ENCODE results near the gene KLHL6.
A peak's percentile ranks its signal among the peaks of the same experiment; 100 is the strongest.
"Not testable (repeated sequence)": the region's sequence is repeated elsewhere in the genome, so short reads cannot be mapped to it uniquely, and the experiment has no call there.

KLHL6 gene

DNA sequence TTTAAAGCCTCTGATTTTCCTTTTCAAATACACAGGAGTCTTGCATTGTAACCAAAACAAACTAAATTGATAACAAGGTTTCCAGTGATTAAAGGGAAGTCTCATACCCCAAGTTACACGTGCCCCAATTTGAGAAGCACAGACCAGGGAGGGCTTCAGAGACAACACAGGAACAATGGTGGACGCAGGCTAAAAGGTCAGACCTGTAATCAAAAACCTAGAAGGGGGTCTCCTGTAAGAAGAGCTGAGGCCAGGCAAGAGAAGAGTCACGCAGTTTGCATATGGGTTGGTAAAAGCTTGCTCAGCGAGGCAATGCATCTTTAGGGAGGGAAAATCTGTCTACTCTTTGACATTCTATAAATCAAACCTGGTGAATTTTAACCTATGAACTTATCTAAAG, 68.5 kb downstream of the KLHL6 start:
- DNase-seq (ENCODE audit: low read depth, low spot score): no peak

GRCh38 chr3:183486472-183486871, 69.0 kb downstream of the KLHL6 start:
- no peak for DNase-seq (ENCODE audit: low read depth, low spot score)

- no peak for DNase-seq (ENCODE audit: low read depth, low spot score)
Observed at GRCh38 chr3:183485585-183485984, 69.9 kb downstream of the KLHL6 start.

DNA sequence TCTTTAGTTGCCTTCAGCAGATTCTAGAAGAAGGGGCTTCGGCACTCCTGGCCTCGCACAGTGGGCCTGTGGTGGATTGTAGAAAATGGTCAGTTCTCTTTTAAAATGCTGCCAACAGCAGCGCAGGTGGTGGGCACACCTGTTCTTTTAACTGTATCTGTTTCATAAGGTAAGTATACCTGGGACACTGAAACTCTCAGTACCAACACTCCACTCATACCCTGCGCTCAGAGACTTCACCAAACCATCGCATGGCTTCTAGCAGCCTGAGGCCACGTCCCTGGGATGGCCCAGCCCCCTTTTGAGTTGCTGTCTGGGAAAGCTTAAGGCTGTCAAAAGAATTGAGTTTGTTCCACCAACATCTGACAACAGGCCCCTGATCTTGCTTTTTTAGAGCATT, 70.4 kb downstream of the KLHL6 start:
- DNase-seq (ENCODE audit: low read depth, low spot score): no peak

DNA sequence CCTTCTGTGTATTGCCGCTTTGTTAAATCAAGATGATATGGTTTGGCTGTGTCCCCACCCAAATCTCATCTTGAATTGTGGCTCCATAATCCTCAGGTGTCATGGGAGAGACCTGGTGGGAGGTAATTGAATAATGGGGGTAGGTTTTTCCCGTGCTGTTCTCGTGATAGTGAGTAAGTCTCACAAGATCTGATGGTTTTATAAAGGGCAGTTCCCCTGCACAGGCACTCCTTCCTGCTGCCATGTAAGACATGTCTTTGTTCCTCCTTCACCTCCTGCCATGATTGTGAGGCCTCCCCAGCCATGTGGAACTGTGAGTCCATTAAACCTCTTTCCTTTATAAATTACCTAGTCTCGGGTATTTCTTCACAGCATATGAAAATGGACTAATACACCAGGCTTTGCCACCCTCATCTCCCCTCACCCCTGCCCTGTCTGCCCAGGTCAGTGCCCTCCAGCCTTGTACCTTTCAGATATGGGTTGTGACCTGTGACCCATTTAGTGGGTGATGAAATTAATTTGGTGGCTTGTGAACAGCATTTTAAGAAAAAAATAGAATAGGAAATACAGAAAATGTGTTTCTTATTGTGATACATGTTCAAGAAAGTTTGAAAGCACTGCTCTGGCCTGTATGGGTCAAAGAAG, 71.0 kb downstream of the KLHL6 start:
- no peak for DNase-seq (ENCODE audit: low read depth, low spot score)

DNA sequence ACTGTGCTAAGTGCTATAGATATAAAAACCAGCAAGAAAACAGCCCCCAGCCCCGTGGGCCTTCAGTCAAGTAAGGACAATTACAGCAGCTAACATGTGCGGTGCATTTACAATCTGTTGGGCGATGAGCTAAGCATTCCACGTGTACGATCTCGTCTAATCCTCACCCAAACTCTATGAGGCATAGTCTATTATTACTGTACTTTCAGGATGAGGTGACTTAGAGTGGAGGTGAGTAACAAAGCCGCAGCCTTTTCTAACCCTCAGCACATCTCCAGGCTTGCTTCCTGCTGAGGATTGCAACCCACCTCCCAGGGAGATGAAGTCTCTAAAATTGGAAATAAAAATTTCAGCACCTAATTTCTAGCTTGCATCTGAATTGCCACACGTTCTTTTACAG, 73.9 kb downstream of the KLHL6 start:
- no peak for DNase-seq (ENCODE audit: low read depth, low spot score)

GRCh38 chr3:183478501-183478900, 77.0 kb downstream of the KLHL6 start:
- no peak for DNase-seq (ENCODE audit: low read depth, low spot score)

DNA sequence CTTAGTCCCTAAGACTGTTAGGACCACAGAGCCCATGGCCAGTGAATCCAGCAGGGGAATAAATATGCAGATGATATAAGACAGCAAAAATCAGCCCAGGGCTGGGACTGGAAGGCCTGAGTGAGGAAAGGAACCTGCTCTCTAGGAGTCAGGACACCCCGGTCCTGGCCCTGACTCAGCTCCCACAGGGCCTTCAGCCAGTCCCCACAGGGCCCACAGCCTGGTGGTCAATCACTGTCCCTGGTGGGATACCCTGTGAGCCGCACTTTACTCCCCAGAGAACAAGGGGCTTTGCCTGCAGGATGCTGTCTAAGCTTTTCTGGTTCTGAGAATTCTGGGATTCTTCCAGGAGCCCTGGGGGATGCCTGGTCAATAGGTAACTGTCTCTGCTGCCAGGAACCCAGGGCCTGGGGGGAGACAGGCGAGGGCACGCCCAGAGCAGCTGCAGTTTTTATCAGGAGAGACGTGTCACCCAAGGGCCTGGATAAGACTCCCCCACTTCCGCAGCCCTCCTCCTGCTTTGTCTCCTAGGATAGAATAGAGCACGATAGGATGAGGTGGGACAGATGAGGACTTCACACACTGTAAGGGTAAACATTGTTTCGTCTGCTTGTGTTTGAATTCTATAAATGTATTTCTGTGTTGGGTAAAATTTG, 77.6 kb downstream of the KLHL6 start:
- no peak for DNase-seq (ENCODE audit: low read depth, low spot score)

DNA sequence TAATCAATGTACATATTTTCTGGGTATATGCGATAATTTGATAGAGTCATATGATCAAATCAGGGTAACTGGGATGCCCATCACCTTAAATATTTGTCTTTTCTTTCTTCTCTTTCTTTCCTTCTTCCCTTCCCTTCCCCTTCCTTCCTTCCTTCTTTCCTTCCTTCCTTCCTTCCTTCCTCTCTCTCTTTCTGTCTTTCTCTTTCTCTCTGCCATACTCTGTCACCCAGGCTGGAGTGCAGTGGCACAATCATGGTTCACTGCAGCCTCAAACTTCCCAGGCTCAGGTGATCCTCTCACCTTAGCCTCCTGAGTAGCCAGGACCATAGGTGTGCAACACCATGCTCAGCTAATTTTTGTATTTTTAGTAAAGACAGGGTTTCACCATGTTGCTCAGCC, 79.7 kb downstream of the KLHL6 start:
- not testable (repeated sequence) for DNase-seq (ENCODE audit: low read depth, low spot score)

GRCh38 chr3:183475016-183475763, 80.3 kb downstream of the KLHL6 start:
- no peak for DNase-seq (ENCODE audit: low read depth, low spot score)

- no peak for DNase-seq (ENCODE audit: low read depth, low spot score)
Observed at GRCh38 chr3:183473969-183474368, 81.5 kb downstream of the KLHL6 start.

GRCh38 chr3:183472155-183472554, 83.4 kb downstream of the KLHL6 start:
- DNase-seq (ENCODE audit: low read depth, low spot score): no peak

GRCh38 chr3:183468424-183468823, 87.1 kb downstream of the KLHL6 start:
- DNase-seq (ENCODE audit: low read depth, low spot score): no peak

DNA sequence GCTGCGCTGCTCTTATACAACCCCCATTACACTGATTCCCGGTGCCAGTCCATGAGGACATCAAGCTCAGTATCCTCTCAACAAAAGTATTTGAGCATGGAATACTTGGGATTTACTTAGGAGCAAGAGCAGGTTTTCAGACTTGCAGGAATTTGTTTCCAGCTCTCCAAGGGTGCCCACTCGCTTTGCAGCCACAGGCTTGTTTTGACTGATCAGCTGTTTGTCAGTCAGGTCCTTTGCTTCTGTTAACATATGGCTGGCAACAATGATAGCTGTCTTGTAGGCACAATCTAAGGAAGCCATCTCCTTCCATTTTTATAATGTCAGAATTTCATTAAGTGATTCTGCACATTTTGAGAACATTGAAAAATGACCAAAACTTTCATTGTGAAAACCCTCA, 88.9 kb downstream of the KLHL6 start:
- DNase-seq (ENCODE audit: low read depth, low spot score): no peak

GRCh38 chr3:183465710-183466109, 89.8 kb downstream of the KLHL6 start:
- DNase-seq (ENCODE audit: low read depth, low spot score): not testable (repeated sequence)

DNA sequence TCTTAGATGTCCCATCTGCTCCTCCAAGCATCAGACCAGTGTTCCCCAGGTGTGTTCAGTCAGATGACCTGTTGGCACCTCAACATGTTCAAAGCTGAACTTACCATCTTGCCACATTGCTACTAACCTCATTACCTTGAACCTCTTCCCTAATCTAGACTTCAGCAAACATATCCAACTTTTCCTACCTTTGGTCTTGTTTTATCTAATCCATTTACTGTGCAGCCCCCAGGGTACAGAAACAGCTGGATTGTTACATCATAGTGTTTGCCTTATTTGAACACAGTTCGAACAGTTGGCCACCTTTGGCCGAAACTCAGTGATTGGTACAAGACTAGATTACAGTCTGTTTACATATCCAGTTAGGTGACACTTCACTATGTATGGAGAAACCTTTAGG, 91.0 kb downstream of the KLHL6 start:
- no peak for DNase-seq (ENCODE audit: low read depth, low spot score)

GRCh38 chr3:183460081-183461055, 95.1 kb downstream of the KLHL6 start:
- peak; percentile 37 for DNase-seq (ENCODE audit: low read depth, low spot score)

- no peak for DNase-seq (ENCODE audit: low read depth, low spot score)
Observed at GRCh38 chr3:183455089-183455488, 100.4 kb downstream of the KLHL6 start.

DNA sequence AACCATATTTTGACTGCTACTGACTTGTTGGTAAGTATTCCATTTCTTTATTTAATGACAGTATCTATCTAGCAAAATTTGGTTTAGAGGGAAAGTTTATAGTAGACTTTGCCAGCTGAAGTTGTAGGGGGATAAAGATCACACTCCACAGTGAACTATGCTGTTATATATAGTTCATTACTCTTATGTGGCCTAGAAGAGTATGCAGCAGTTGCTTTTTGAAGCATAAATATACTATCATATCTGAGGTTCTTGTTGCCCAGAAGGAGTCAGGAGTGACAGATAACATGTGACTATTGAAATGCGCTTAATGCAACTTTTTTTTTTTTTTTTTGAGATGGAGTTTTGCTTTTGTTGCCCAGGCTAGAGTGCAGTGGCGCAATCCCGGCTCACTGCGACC, 101.4 kb downstream of the KLHL6 start:
- DNase-seq (ENCODE audit: low read depth, low spot score): no peak

DNA sequence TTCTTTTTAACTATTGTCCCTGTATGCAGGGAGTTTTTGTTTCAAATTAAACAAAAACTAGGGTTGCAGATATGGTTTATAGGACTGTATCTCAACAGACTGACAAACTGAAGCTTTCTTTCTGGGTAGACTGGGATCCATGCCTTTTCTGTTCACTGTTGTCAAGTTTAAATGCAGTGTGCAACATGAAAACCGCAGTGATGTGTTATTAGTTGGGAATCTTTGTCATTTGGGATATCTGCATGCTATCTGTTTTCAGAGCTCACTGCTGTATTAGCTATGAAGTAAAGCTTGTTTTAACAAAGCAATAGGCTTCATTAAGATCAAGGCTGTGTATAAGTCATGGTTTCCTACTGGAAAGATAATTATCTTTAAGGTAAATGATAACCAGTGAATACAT, 105.7 kb downstream of the KLHL6 start:
- no peak for DNase-seq (ENCODE audit: low read depth, low spot score)

GRCh38 chr3:183449391-183449790, 106.1 kb downstream of the KLHL6 start:
- DNase-seq (ENCODE audit: low read depth, low spot score): peak; percentile 55
